H1 (cell line): Measurements from ENCODE around the gene FLT1. TPM values are rescaled to one million over a fixed set of nuclear protein-coding genes. Genes with fewer than 3 reads are reported as not detected.

ENCODE experiments used
- CTCF ChIA-PET: fragments of 300-600 bp; sonication (Branson Sonifier 250); formaldehyde crosslinking; loops from one replicate; lab custom pipeline; 2021; ENCODE audit not compliant: partially characterized antibody; lab: Charles Lee
- POLR2A ChIA-PET: fragments of 300-600 bp; sonication (Branson Sonifier 250); formaldehyde crosslinking; loops from one replicate; lab custom pipeline; 2021; ENCODE audit warnings: inconsistent platforms; ENCODE audit not compliant: partially characterized antibody; lab: Charles Lee
- DNase-seq, 2 experiments: peaks; one replicate each; pipeline versions ENCODE4 v3.0.0 to v3.0.0-alpha.2; 2010 to 2022; ENCODE audit warnings: low spot score in 2 of 2, low read depth in 1 of 2, mixed read lengths in 1 of 2
- FAIRE-seq: peaks from 2 replicates; lab custom pipeline; 2011; peaks lifted over from hg19 to GRCh38; lab: Jason Lieb, UNC
- H2AFZ ChIP-seq: 2 replicates; pipeline ENCODE4 v1.8.1; 2012; ENCODE audit warnings: low read length, inconsistent platforms
- H2AK5ac ChIP-seq: 2 replicates; pipeline ENCODE4 v1.6.1; 2013; ENCODE audit warnings: low read depth, low read length
- H2BK120ac ChIP-seq: replicated peaks from 2 replicates; pipeline ENCODE3; 2013; ENCODE audit warnings: low read depth, low read length, inconsistent platforms
- H2BK12ac ChIP-seq: 2 replicates; pipeline ENCODE4 v1.6.1; 2013; ENCODE audit warnings: low read depth, low read length
- H2BK15ac ChIP-seq: 2 replicates; pipeline ENCODE4 v1.6.1; 2013; ENCODE audit warnings: low read length
- H2BK20ac ChIP-seq: 2 replicates; pipeline ENCODE4 v1.6.1; 2013; ENCODE audit warnings: low read length
- H2BK5ac ChIP-seq: 2 replicates; pipeline ENCODE4 v1.6.1; 2013; ENCODE audit warnings: low read depth, low read length
- H3K14ac ChIP-seq: 2 replicates; pipeline ENCODE4 v1.6.1; 2013; ENCODE audit warnings: inconsistent platforms; ENCODE audit not compliant: insufficient read length
- H3K18ac ChIP-seq: 2 replicates; pipeline ENCODE4 v1.6.1; 2013; ENCODE audit warnings: low read length; ENCODE audit errors: extremely low read depth
- H3K23ac ChIP-seq: 2 replicates; pipeline ENCODE4 v1.6.1; 2013; ENCODE audit warnings: inconsistent platforms; ENCODE audit not compliant: insufficient read length
- H3K23me2 ChIP-seq: 2 replicates; pipeline ENCODE4 v1.6.1; 2013; ENCODE audit warnings: low read depth, low read length
- H3K27ac ChIP-seq: 2 replicates; pipeline ENCODE4 v1.6.1; 2011; ENCODE audit warnings: low read depth, low read length, inconsistent platforms
- H3K27me3 ChIP-seq, 4 experiments: replicated peaks in 1 of 4; 1 replicate in 1 of 4; 2 replicates in 3 of 4; pipeline versions ENCODE4 v1.6.1 to v1.8.1; 2011 to 2013; ENCODE audit warnings: low read length in 3 of 4, mild to moderate bottlenecking in 3 of 4, inconsistent platforms in 2 of 4, mixed read lengths in 2 of 4, moderate library complexity in 1 of 4; ENCODE audit not compliant: control insufficient read depth in 3 of 4, insufficient read depth in 3 of 4; ENCODE audit errors: extremely low read depth in 1 of 4
- H3K36me3 ChIP-seq, 4 experiments: 2 replicates each; pipeline versions ENCODE4 v1.6.1 to v1.8.1; 2011 to 2013; ENCODE audit warnings: mild to moderate bottlenecking in 4 of 4, low read length in 3 of 4, moderate library complexity in 2 of 4, control low read depth in 1 of 4, inconsistent platforms in 1 of 4; ENCODE audit not compliant: insufficient read depth in 4 of 4, control insufficient read depth in 2 of 4
- H3K4ac ChIP-seq: replicated peaks from 2 replicates; pipeline ENCODE3; 2013; ENCODE audit warnings: low read length, low read depth, mixed read lengths, inconsistent platforms; ENCODE audit not compliant: insufficient read length
- H3K4me1 ChIP-seq, 4 experiments: replicated peaks in 1 of 4; 1 replicate in 1 of 4; 2 replicates in 3 of 4; pipeline versions ENCODE4 v1.6.1 to v1.8.1; 2011 to 2013; ENCODE audit warnings: low read length in 3 of 4, inconsistent platforms in 2 of 4, mixed read lengths in 1 of 4; ENCODE audit not compliant: insufficient read depth in 4 of 4, control insufficient read depth in 3 of 4
- H3K4me2 ChIP-seq, 2 experiments: 2 replicates each; pipeline versions ENCODE4 v1.6.1 to v1.8.1; 2011 to 2013; ENCODE audit warnings: low read depth in 2 of 2, low read length in 2 of 2, control low read depth in 1 of 2, inconsistent platforms in 1 of 2, mild to moderate bottlenecking in 1 of 2; ENCODE audit not compliant: insufficient read depth in 1 of 2
- H3K4me3 ChIP-seq, 4 experiments: fragments of 200-600, 300-600 bp in 1 of 4; sonication (generic), shearing (Covaris generic), sonication (Bioruptor Twin) in 1 of 4; 2 replicates each; pipeline versions ENCODE4 v1.5.1 to v1.8.1; 2011 to 2016; ENCODE audit warnings: low read length in 4 of 4, low read depth in 3 of 4, control low read depth in 2 of 4, inconsistent platforms in 2 of 4, mild to moderate bottlenecking in 2 of 4, mixed read lengths in 1 of 4, moderate library complexity in 1 of 4; ENCODE audit not compliant: insufficient read depth in 2 of 4; ENCODE audit errors: extremely low read depth in 1 of 4
- H3K56ac ChIP-seq: replicated peaks from 2 replicates; pipeline ENCODE3; 2013; ENCODE audit warnings: low read depth, mild to moderate bottlenecking, mixed read lengths, low read length, inconsistent platforms; ENCODE audit not compliant: insufficient read length
- H3K79me1 ChIP-seq: 2 replicates; pipeline ENCODE4 v1.6.1; 2013; ENCODE audit warnings: low read depth, low read length, control low read depth
- H3K79me2 ChIP-seq, 2 experiments: 2 replicates each; pipeline versions ENCODE4 v1.6.1 to v1.8.1; 2012 to 2013; ENCODE audit warnings: low read length in 2 of 2, mild to moderate bottlenecking in 2 of 2, inconsistent platforms in 1 of 2; ENCODE audit not compliant: insufficient read depth in 2 of 2, control insufficient read depth in 1 of 2
- H3K9ac ChIP-seq, 4 experiments: replicated peaks in 1 of 4; 1 replicate in 1 of 4; 2 replicates in 3 of 4; pipeline versions ENCODE4 v1.6.1 to v1.8.1; 2011 to 2013; ENCODE audit warnings: low read depth in 3 of 4, low read length in 3 of 4, control low read depth in 2 of 4, mild to moderate bottlenecking in 2 of 4, moderate library complexity in 2 of 4, inconsistent platforms in 1 of 4; ENCODE audit errors: extremely low read depth in 1 of 4
- H3K9me3 ChIP-seq, 2 experiments: 2 replicates each; pipeline versions ENCODE4 v1.6.1 to v1.8.1; 2012 to 2013; ENCODE audit warnings: mild to moderate bottlenecking in 2 of 2, moderate library complexity in 2 of 2, control low read depth in 1 of 2, inconsistent platforms in 1 of 2, low read depth in 1 of 2, low read length in 1 of 2, mixed read lengths in 1 of 2; ENCODE audit not compliant: insufficient read depth in 2 of 2
- H4K20me1 ChIP-seq, 2 experiments: replicated peaks in 1 of 2; 2 replicates each; pipeline versions ENCODE3 to v1.8.1; 2011 to 2013; ENCODE audit warnings: inconsistent platforms in 2 of 2, low read length in 2 of 2, mild to moderate bottlenecking in 1 of 2; ENCODE audit not compliant: insufficient read depth in 2 of 2, control insufficient read depth in 1 of 2
- H4K5ac ChIP-seq: 2 replicates; pipeline ENCODE4 v1.6.1; 2013; ENCODE audit warnings: low read length, low read depth, mixed read lengths, inconsistent platforms; ENCODE audit not compliant: insufficient read length
- H4K8ac ChIP-seq: 2 replicates; pipeline ENCODE4 v1.8.0; 2013; ENCODE audit warnings: mild to moderate bottlenecking, moderate library complexity, low read length, inconsistent platforms; ENCODE audit not compliant: insufficient read depth; ENCODE audit errors: extremely low read depth
- H4K91ac ChIP-seq: replicated peaks from 2 replicates; pipeline ENCODE3; 2013; ENCODE audit warnings: low read length, mixed read lengths, inconsistent platforms; ENCODE audit not compliant: insufficient read length
- ATF2 ChIP-seq: IDR thresholded peaks from 2 replicates; pipeline ENCODE4 v1.6.1; 2012; ENCODE audit warnings: low read length, inconsistent platforms
- CHD1 ChIP-seq: IDR thresholded peaks from 2 replicates; pipeline ENCODE4 v1.6.1; 2012; ENCODE audit warnings: low read depth, low read length, improper control_type of control experiment
- CTCF ChIP-seq, 3 experiments: IDR thresholded peaks; 1 replicate in 2 of 3; 2 replicates in 1 of 3; pipeline versions ENCODE4 v1.5.1 to v1.6.1; 2011; ENCODE audit warnings: low read length in 3 of 3, mild to moderate bottlenecking in 3 of 3, inconsistent platforms in 2 of 3, low read depth in 1 of 3, moderate library complexity in 1 of 3; ENCODE audit not compliant: insufficient read depth in 1 of 3; ENCODE audit errors: control extremely low read depth in 1 of 3
- EGR1 ChIP-seq: IDR thresholded peaks from 2 replicates; pipeline ENCODE4 v1.6.1; 2011; ENCODE audit warnings: low read depth, low read length, borderline replicate concordance
- FOSL1 ChIP-seq: IDR thresholded peaks from 2 replicates; pipeline ENCODE4 v1.6.1; 2011; ENCODE audit warnings: mild to moderate bottlenecking, low read depth, low read length, moderate library complexity; ENCODE audit not compliant: insufficient read depth
- POLR2AphosphoS5 ChIP-seq: IDR thresholded peaks from 2 replicates; pipeline ENCODE4 v1.6.1; 2011; ENCODE audit warnings: low read depth, low read length
- RAD21 ChIP-seq, 2 experiments: IDR thresholded peaks in 1 of 2; conservative IDR thresholded peaks in 1 of 2; 2 replicates each; pipeline ENCODE4 v1.6.1; 2011; ENCODE audit warnings: low read depth in 2 of 2, low read length in 2 of 2, improper control_type of control experiment in 1 of 2, inconsistent platforms in 1 of 2, mild to moderate bottlenecking in 1 of 2, moderate library complexity in 1 of 2
- SIRT6 ChIP-seq: IDR thresholded peaks from one replicate; pipeline ENCODE4 v1.7.1; 2012; ENCODE audit warnings: low read length, inconsistent platforms
- WGBS, 2 experiments: shearing (Covaris generic) in 1 of 2; methylation state at CpG; one replicate each; pipeline versions ENCODE4 v1.1.6 to v1.1.7; 2013 to 2015; ENCODE audit warnings: low lambda C conversion rate in 2 of 2, mixed read lengths in 2 of 2, inconsistent platforms in 1 of 2, low coverage in 1 of 2, missing lambda C conversion rate in 1 of 2; ENCODE audit not compliant: insufficient replicate concordance in 2 of 2, insufficient coverage in 1 of 2, insufficient read length in 1 of 2; ENCODE audit errors: extremely low coverage in 1 of 2, missing lambda C conversion rate in 1 of 2; 5-methylcytosine and 5-hydroxymethylcytosine counted together
- polyA plus RNA-seq, 7 experiments: library from polyadenylated mRNA; depleted of rRNA in 3 of 7; stranded (reverse) in 5 of 7; unstranded in 2 of 7; fragments of >200 nt in 5 of 7; fragments of 200-250 nt in 2 of 7; gene quantifications; 1 replicate in 5 of 7; 2 replicates in 1 of 7; 4 replicates in 1 of 7; pipeline versions ENCODE4 v1.2.1 to v1.2.3, GENCODE V29; 2011 to 2013; ENCODE audit warnings: missing spikeins in 2 of 7, mixed read lengths in 2 of 7
- total RNA-seq: library from RNA; stranded (reverse); fragmentation: NEBNext Ultra II Directional; extraction: Animal tissue kit (Norgen Biotek cat#: 25700); gene quantifications from 2 replicates; pipeline ENCODE4 v1.2.1, GENCODE V29; 2021

FLT1 gene
- total and polyA plus RNA-seq, 2 of the 8 experiments (the other 6 are each of a cell fraction or from before 2014, with no cell fraction given), result 19.7 to 90.2 TPM

GRCh38 chr13:28376604-28377003, 118.3 kb downstream of the FLT1 start:
- Histone ChIP-seq H3K14ac (no peak overlapping the region), H3K27ac (no peak overlapping the region)
- no peak for TF ChIP-seq POLR2AphosphoS5
- no peak for TF ChIP-seq EGR1
- peak in 1 of 3 experiments; percentile 22; a peak in 1 of 4 replicates for TF ChIP-seq CTCF (IDR thresholded peaks at IDR 0.05; ENCODE audit: control extremely low read depth in 1 of 3, insufficient read depth in 1 of 3, low read depth in 1 of 3, low read length in 3 of 3)
- peak; percentile 27 to 34; a peak in 3 of 4 replicates for TF ChIP-seq RAD21 (IDR thresholded peaks at IDR 0.05 in 1 of 2, conservative IDR thresholded peaks at IDR 0.05 in 1 of 2; ENCODE audit: low read depth in 2 of 2, low read length in 2 of 2)
- no peak for TF ChIP-seq CHD1
- TF ChIP-seq ATF2, result no peak
- no peak for TF ChIP-seq FOSL1
- no peak for TF ChIP-seq SIRT6
- TF ChIP-seq, all 59 proteins: peak for 2
- ChIA-PET CTCF (interaction anchor here (0.5 to 2.4 kb wide), 6 partner anchors 10 to 261 kb away, joined by 3 to 10 read pairs (median 4); no protein-coding TSS in a partner anchor), POLR2A (interaction anchor here (1.5 kb wide), 1 partner anchor 19 kb away, joined by 4 read pairs; no protein-coding TSS in a partner anchor)
- Histone ChIP-seq H2BK12ac (no peak overlapping the region), H3K79me2 (no peaks in the 10 kb centered on the region), H2AK5ac (no peak overlapping the region), H3K79me1 (no peaks in the 10 kb centered on the region), H3K27me3 (no peaks in the 10 kb centered on the region), H3K4me2 (no peak overlapping the region), H3K9ac (no peak overlapping the region), H3K23me2 (no peaks in the 10 kb centered on the region; the same call in 1 of the 2 replicates), H3K4ac (no peak overlapping the region), H2AFZ (no peak overlapping the region), H4K91ac (no peak overlapping the region), H3K4me3 (no peak overlapping the region), H4K5ac (no peak overlapping the region), H2BK15ac (no peak overlapping the region), H2BK5ac (no peak overlapping the region), H2BK20ac (no peak overlapping the region), H3K9me3 (no peaks in the 10 kb centered on the region), H4K20me1 (no peaks in the 10 kb centered on the region), H3K23ac (no peak overlapping the region), H2BK120ac (no peak overlapping the region), H3K4me1 (peaks cover 0 to 8% (median 0%) of the 10 kb centered on the region in 4 experiments; a peak in 4 of 7 replicates), H4K8ac (no peak overlapping the region), H3K56ac (no peak overlapping the region), H3K36me3 (peaks cover 0 to 4% (median 0%) of the 10 kb centered on the region in 4 experiments; a peak in 2 of 8 replicates), H3K18ac (no peak overlapping the region)
- WGBS, 2 experiments, result 86% methylated on average over 2 of the region's 2 CpGs; no CpG with 5 or more reads in 1 of the 2 experiments
- FAIRE-seq, result no peak
- DNase-seq, result no peak
